DOHH2 (cell line): ENCODE measurements around the gene CDK14.

Source experiments
- H3F3A ChIP-seq: fragments of 200-600 bp; sonication (generic), shearing (Covaris generic); 2 replicates; pipeline ENCODE4 v1.6.0; 2016; ENCODE audit warnings: antibody characterized with exemption, mild to moderate bottlenecking; ENCODE audit not compliant: control insufficient read depth, insufficient read depth
- H3K27ac ChIP-seq: fragments of 200-600 bp; sonication (generic); 2 replicates; pipeline ENCODE4 v1.5.1; 2014; ENCODE audit warnings: low read depth, mild to moderate bottlenecking, low read length, moderate library complexity
- H3K27me3 ChIP-seq: fragments of 200-600 bp; sonication (generic); 2 replicates; pipeline ENCODE4 v1.6.1; 2014; ENCODE audit warnings: mild to moderate bottlenecking, low read length, mixed read lengths; ENCODE audit not compliant: control insufficient read depth
- H3K36me3 ChIP-seq: fragments of 200-600 bp; sonication (generic); 2 replicates; pipeline ENCODE4 v1.6.1; 2014; ENCODE audit warnings: mild to moderate bottlenecking, low read length, moderate library complexity, mixed read lengths; ENCODE audit not compliant: control insufficient read depth
- H3K4me1 ChIP-seq: fragments of 200-600 bp; sonication (generic); 2 replicates; pipeline ENCODE4 v1.6.1; 2014; ENCODE audit warnings: mild to moderate bottlenecking, low read length, mixed read lengths; ENCODE audit not compliant: control insufficient read depth
- H3K4me2 ChIP-seq: fragments of 200-600 bp; sonication (generic); 2 replicates; pipeline ENCODE4 v1.6.0; 2014; ENCODE audit warnings: mild to moderate bottlenecking, low read length, moderate library complexity
- H3K4me3 ChIP-seq: fragments of 200-600 bp; sonication (generic); 2 replicates; pipeline ENCODE4 v1.5.1; 2014; ENCODE audit warnings: mild to moderate bottlenecking, low read length, mixed read lengths
- H3K79me2 ChIP-seq: fragments of 200-600 bp; sonication (generic); 2 replicates; pipeline ENCODE4 v1.6.1; 2014; ENCODE audit warnings: mild to moderate bottlenecking, low read length, mixed read lengths; ENCODE audit not compliant: control insufficient read depth
- H3K9me2 ChIP-seq: fragments of 200-600 bp; sonication (generic); replicated peaks from 2 replicates; pipeline ENCODE4 v1.6.1; 2014; ENCODE audit warnings: mild to moderate bottlenecking, low read length, mixed read lengths; ENCODE audit not compliant: control insufficient read depth
- H3K9me3 ChIP-seq: fragments of 200-600 bp; sonication (generic); 2 replicates; pipeline ENCODE4 v1.6.1; 2014; ENCODE audit warnings: antibody characterized with exemption, low read length, mixed read lengths; ENCODE audit not compliant: control insufficient read depth, insufficient read depth
- H4K20me1 ChIP-seq: fragments of 200-600 bp; sonication (generic); 2 replicates; pipeline ENCODE4 v1.6.0; 2014; ENCODE audit warnings: low read depth, mild to moderate bottlenecking, antibody characterized with exemption, low read length, moderate library complexity; ENCODE audit not compliant: control insufficient read depth, insufficient read depth
- EZH2phosphoT487 ChIP-seq: fragments of 200-600 bp; sonication (generic); IDR thresholded peaks from 2 replicates; pipeline ENCODE4 v1.6.1; 2017; ENCODE audit warnings: borderline replicate concordance, mild to moderate bottlenecking, antibody characterized with exemption, low read length, moderate library complexity, mixed read lengths
- TF ChIP-seq, protein P1 (sequence below): fragments of 200-600 bp; sonication (generic); IDR thresholded peaks from one replicate; pipeline ENCODE4 v1.5.1; 2014; ENCODE audit warnings: antibody characterized with exemption, mild to moderate bottlenecking, low read depth, low read length; ENCODE audit not compliant: poor library complexity, severe bottlenecking

The CDK14 gene

DNA sequence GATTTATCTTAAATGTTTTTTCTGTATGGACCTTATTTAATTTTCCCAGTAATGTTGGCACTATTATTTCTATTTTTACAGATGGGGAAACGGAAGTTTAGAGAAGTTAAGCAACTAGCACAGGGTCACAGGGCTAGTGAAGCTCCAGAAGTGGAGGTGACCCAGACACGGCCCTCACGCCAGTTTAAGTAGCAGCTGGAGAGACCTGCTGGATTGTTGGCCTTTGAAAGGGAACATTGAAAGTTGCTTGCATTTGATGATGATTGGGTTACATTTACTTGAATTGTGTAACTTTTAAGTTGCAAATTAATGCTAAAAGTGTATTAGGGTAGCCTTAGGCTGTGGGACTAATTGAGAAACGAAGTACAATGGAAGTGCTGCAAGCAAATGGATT, 25.6 kb downstream of the CDK14 start:
- TF ChIP-seq, protein P1, sequence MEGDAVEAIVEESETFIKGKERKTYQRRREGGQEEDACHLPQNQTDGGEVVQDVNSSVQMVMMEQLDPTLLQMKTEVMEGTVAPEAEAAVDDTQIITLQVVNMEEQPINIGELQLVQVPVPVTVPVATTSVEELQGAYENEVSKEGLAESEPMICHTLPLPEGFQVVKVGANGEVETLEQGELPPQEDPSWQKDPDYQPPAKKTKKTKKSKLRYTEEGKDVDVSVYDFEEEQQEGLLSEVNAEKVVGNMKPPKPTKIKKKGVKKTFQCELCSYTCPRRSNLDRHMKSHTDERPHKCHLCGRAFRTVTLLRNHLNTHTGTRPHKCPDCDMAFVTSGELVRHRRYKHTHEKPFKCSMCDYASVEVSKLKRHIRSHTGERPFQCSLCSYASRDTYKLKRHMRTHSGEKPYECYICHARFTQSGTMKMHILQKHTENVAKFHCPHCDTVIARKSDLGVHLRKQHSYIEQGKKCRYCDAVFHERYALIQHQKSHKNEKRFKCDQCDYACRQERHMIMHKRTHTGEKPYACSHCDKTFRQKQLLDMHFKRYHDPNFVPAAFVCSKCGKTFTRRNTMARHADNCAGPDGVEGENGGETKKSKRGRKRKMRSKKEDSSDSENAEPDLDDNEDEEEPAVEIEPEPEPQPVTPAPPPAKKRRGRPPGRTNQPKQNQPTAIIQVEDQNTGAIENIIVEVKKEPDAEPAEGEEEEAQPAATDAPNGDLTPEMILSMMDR = no peak
- TF ChIP-seq EZH2phosphoT487 = no peak
- Histone ChIP-seq H4K20me1 (no peaks in the 10 kb centered on the region), H3F3A (no peaks in the 10 kb centered on the region), H3K79me2 (no peaks in the 10 kb centered on the region), H3K27me3 (no peaks in the 10 kb centered on the region), H3K36me3 (no peaks in the 10 kb centered on the region), H3K9me2 (no peaks in the 10 kb centered on the region), H3K9me3 (no peaks in the 10 kb centered on the region), H3K27ac (no peak overlapping the region), H3K4me2 (no peak overlapping the region), H3K4me1 (0 out of 2 replicates have a peak, but pooled peaks cover 5% of the 10 kb centered on the region), H3K4me3 (no peak overlapping the region)

GRCh38 chr7:90622670-90623069, 26.5 kb downstream of the CDK14 start:
- Histone ChIP-seq H3K36me3 (no peaks in the 10 kb centered on the region), H3K27me3 (no peaks in the 10 kb centered on the region), H3F3A (no peaks in the 10 kb centered on the region), H3K27ac (no peak overlapping the region), H4K20me1 (no peaks in the 10 kb centered on the region), H3K4me2 (no peak overlapping the region), H3K9me2 (no peaks in the 10 kb centered on the region), H3K4me1 (0 out of 2 replicates have a peak, but pooled peaks cover 5% of the 10 kb centered on the region), H3K79me2 (no peaks in the 10 kb centered on the region), H3K9me3 (no peaks in the 10 kb centered on the region), H3K4me3 (no peak overlapping the region)
- TF ChIP-seq EZH2phosphoT487 = no peak
- TF ChIP-seq, protein P1 = no peak

DNA sequence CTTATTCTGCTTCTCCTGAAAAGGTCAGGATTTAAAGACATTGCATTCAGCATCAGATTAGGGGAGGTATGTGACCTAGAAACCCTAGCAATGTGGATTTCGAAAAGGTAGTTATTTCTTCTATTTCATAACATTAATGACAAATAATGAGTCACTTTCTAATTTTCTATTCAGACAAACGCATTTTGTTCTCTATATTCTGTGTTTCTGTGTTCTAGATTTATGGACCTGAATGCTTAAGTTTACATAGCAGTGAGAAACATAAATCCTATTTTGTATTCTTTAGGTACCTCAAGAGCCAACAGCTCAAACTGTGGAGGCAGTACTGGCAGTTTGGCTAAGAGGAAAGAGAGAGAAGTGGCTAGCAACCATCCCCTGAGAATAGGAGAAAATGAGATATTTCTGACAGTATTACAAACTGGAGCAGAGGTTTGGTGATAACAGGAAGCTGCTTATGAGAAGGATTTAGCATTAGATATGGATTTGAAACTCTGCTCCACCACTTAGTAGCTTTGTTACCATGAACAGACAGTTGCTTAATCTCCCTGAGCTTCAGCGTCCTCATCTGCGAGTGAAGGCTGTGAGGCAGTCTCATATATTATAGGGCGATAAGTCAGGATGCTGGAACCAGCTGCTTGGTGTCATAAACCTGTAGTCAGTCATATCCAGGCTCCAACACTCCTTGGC, 28.2 kb downstream of the CDK14 start:
- Histone ChIP-seq H3K4me3 (no peak overlapping the region), H3K36me3 (no peaks in the 10 kb centered on the region), H4K20me1 (no peaks in the 10 kb centered on the region), H3K9me2 (no peaks in the 10 kb centered on the region), H3F3A (no peaks in the 10 kb centered on the region), H3K9me3 (no peaks in the 10 kb centered on the region), H3K27ac (no peak overlapping the region), H3K4me1 (0 out of 2 replicates have a peak, but pooled peaks cover 5% of the 10 kb centered on the region), H3K4me2 (no peak overlapping the region), H3K79me2 (no peaks in the 10 kb centered on the region), H3K27me3 (no peaks in the 10 kb centered on the region)
- TF ChIP-seq, protein P1 = no peak
- TF ChIP-seq EZH2phosphoT487 = no peak
